ENCODE results near the gene KCNA5. TPM values are rescaled to one million over a fixed set of nuclear protein-coding genes. Genes with fewer than 3 reads are reported as not detected.

KCNA5 gene
- total and polyA plus RNA-seq, 2 experiments from 2014 or later, result 0.31 to 0.44 TPM

DNA sequence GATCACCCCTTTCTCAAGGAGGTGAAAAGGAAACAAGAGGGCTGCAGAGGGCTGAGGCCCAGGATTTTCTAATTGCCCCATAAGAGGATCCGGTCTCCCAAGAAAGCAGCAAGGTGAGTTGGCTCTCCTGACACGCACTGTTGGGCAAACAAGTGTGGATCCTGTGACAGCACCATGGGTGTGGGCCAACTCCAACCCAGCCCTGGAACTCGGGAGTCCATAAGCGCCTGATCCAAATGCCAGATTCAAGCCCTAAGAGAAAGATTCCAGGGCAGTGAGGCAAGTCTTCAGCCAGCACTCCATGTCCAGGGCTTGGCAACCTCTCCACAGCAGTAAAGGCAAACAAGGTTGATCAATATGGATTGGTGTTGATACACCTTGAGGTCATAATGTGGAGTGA lies 33.1 kb downstream of the KCNA5 start:
- H3K4me3 Mint-ChIP-seq, result no peak overlapping the region
- no peak overlapping the region for H3K27ac Mint-ChIP-seq
- H3K4me3 ChIP-seq, result no peak overlapping the region
- no peaks in the 10 kb centered on the region for H3K79me2 ChIP-seq (replicated peaks; ENCODE audit: insufficient read depth)
- H3K9me2 ChIP-seq (ENCODE audit: insufficient read depth), result no peaks in the 10 kb centered on the region
- H3K4me1 Mint-ChIP-seq, result peaks cover 19% of the 10 kb centered on the region
- TF ChIP-seq STAT1 (IDR thresholded peaks at IDR 0.05; ENCODE audit: unreplicated experiment) (no peak), POLR2AphosphoS5 (IDR thresholded peaks at IDR 0.05; ENCODE audit: low read depth) (no peak), NANOG (IDR thresholded peaks at IDR 0.05; ENCODE audit: borderline replicate concordance) (no peak), ZNF331 (CRISPR knock-in tag; IDR thresholded peaks at IDR 0.05; ENCODE audit: low read depth) (no peak), CREB1 (CRISPR knock-in tag; IDR thresholded peaks at IDR 0.05; ENCODE audit: low read depth) (no peak), EZH2 (IDR thresholded peaks at IDR 0.05; ENCODE audit: low read depth, unreplicated experiment) (no peak), EZH2phosphoT487 (IDR thresholded peaks at IDR 0.05; ENCODE audit: unreplicated experiment) (no peak), ZNF114 (CRISPR knock-in tag; IDR thresholded peaks at IDR 0.05) (no peak), JUNB (IDR thresholded peaks at IDR 0.05; ENCODE audit: unreplicated experiment) (no peak)
- TF ChIP-seq, protein P1, sequence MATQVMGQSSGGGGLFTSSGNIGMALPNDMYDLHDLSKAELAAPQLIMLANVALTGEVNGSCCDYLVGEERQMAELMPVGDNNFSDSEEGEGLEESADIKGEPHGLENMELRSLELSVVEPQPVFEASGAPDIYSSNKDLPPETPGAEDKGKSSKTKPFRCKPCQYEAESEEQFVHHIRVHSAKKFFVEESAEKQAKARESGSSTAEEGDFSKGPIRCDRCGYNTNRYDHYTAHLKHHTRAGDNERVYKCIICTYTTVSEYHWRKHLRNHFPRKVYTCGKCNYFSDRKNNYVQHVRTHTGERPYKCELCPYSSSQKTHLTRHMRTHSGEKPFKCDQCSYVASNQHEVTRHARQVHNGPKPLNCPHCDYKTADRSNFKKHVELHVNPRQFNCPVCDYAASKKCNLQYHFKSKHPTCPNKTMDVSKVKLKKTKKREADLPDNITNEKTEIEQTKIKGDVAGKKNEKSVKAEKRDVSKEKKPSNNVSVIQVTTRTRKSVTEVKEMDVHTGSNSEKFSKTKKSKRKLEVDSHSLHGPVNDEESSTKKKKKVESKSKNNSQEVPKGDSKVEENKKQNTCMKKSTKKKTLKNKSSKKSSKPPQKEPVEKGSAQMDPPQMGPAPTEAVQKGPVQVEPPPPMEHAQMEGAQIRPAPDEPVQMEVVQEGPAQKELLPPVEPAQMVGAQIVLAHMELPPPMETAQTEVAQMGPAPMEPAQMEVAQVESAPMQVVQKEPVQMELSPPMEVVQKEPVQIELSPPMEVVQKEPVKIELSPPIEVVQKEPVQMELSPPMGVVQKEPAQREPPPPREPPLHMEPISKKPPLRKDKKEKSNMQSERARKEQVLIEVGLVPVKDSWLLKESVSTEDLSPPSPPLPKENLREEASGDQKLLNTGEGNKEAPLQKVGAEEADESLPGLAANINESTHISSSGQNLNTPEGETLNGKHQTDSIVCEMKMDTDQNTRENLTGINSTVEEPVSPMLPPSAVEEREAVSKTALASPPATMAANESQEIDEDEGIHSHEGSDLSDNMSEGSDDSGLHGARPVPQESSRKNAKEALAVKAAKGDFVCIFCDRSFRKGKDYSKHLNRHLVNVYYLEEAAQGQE (IDR thresholded peaks at IDR 0.05; ENCODE audit: unreplicated experiment), result no peak
- TF ChIP-seq, protein P2, sequence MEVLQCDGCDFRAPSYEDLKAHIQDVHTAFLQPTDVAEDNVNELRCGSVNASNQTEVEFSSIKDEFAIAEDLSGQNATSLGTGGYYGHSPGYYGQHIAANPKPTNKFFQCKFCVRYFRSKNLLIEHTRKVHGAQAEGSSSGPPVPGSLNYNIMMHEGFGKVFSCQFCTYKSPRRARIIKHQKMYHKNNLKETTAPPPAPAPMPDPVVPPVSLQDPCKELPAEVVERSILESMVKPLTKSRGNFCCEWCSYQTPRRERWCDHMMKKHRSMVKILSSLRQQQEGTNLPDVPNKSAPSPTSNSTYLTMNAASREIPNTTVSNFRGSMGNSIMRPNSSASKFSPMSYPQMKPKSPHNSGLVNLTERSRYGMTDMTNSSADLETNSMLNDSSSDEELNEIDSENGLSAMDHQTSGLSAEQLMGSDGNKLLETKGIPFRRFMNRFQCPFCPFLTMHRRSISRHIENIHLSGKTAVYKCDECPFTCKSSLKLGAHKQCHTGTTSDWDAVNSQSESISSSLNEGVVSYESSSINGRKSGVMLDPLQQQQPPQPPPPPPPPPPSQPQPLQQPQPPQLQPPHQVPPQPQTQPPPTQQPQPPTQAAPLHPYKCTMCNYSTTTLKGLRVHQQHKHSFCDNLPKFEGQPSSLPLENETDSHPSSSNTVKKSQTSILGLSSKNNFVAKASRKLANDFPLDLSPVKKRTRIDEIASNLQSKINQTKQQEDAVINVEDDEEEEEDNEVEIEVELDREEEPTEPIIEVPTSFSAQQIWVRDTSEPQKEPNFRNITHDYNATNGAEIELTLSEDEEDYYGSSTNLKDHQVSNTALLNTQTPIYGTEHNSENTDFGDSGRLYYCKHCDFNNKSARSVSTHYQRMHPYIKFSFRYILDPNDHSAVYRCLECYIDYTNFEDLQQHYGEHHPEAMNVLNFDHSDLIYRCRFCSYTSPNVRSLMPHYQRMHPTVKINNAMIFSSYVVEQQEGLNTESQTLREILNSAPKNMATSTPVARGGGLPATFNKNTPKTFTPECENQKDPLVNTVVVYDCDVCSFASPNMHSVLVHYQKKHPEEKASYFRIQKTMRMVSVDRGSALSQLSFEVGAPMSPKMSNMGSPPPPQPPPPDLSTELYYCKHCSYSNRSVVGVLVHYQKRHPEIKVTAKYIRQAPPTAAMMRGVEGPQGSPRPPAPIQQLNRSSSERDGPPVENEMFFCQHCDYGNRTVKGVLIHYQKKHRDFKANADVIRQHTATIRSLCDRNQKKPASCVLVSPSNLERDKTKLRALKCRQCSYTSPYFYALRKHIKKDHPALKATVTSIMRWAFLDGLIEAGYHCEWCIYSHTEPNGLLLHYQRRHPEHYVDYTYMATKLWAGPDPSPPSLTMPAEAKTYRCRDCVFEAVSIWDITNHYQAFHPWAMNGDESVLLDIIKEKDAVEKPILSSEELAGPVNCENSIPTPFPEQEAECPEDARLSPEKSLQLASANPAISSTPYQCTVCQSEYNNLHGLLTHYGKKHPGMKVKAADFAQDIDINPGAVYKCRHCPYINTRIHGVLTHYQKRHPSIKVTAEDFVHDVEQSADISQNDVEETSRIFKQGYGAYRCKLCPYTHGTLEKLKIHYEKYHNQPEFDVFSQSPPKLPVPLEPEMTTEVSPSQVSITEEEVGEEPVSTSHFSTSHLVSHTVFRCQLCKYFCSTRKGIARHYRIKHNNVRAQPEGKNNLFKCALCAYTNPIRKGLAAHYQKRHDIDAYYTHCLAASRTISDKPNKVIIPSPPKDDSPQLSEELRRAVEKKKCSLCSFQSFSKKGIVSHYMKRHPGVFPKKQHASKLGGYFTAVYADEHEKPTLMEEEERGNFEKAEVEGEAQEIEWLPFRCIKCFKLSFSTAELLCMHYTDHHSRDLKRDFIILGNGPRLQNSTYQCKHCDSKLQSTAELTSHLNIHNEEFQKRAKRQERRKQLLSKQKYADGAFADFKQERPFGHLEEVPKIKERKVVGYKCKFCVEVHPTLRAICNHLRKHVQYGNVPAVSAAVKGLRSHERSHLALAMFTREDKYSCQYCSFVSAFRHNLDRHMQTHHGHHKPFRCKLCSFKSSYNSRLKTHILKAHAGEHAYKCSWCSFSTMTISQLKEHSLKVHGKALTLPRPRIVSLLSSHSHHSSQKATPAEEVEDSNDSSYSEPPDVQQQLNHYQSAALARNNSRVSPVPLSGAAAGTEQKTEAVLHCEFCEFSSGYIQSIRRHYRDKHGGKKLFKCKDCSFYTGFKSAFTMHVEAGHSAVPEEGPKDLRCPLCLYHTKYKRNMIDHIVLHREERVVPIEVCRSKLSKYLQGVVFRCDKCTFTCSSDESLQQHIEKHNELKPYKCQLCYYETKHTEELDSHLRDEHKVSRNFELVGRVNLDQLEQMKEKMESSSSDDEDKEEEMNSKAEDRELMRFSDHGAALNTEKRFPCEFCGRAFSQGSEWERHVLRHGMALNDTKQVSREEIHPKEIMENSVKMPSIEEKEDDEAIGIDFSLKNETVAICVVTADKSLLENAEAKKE (CRISPR knock-in tag; IDR thresholded peaks at IDR 0.05), result no peak
- TF ChIP-seq, protein P3, sequence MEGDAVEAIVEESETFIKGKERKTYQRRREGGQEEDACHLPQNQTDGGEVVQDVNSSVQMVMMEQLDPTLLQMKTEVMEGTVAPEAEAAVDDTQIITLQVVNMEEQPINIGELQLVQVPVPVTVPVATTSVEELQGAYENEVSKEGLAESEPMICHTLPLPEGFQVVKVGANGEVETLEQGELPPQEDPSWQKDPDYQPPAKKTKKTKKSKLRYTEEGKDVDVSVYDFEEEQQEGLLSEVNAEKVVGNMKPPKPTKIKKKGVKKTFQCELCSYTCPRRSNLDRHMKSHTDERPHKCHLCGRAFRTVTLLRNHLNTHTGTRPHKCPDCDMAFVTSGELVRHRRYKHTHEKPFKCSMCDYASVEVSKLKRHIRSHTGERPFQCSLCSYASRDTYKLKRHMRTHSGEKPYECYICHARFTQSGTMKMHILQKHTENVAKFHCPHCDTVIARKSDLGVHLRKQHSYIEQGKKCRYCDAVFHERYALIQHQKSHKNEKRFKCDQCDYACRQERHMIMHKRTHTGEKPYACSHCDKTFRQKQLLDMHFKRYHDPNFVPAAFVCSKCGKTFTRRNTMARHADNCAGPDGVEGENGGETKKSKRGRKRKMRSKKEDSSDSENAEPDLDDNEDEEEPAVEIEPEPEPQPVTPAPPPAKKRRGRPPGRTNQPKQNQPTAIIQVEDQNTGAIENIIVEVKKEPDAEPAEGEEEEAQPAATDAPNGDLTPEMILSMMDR (conservative IDR thresholded peaks at IDR 0.05; ENCODE audit: low read depth in 2 of 2), result no peak
- TF ChIP-seq, protein P4, sequence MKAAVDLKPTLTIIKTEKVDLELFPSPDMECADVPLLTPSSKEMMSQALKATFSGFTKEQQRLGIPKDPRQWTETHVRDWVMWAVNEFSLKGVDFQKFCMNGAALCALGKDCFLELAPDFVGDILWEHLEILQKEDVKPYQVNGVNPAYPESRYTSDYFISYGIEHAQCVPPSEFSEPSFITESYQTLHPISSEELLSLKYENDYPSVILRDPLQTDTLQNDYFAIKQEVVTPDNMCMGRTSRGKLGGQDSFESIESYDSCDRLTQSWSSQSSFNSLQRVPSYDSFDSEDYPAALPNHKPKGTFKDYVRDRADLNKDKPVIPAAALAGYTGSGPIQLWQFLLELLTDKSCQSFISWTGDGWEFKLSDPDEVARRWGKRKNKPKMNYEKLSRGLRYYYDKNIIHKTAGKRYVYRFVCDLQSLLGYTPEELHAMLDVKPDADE (IDR thresholded peaks at IDR 0.05), result no peak
- no peaks in the 10 kb centered on the region for H3K4me1 ChIP-seq (ENCODE audit: insufficient read depth)
- no peaks in the 10 kb centered on the region for H4K20me1 ChIP-seq (replicated peaks; ENCODE audit: insufficient read depth)
- peaks cover 4% of the 10 kb centered on the region for H3K27me3 Mint-ChIP-seq (ENCODE audit: insufficient read depth, low read depth, poor library complexity)
- H3K27me3 ChIP-seq (ENCODE audit: insufficient read depth), result no peaks in the 10 kb centered on the region
- no peak overlapping the region for H3K4me2 ChIP-seq
- H3F3A ChIP-seq (replicated peaks; ENCODE audit: low read depth), result no peaks in the 10 kb centered on the region
- no peak overlapping the region for H2AFZ ChIP-seq
- H3K36me3 ChIP-seq (ENCODE audit: insufficient read depth), result no peaks in the 10 kb centered on the region
- ATAC-seq (no peak), DNase-seq (ENCODE audit: low spot score) (no peak)
- no peak overlapping the region for H3K27ac ChIP-seq (ENCODE audit: low read depth)
- H3K9me3 Mint-ChIP-seq, result no peaks in the 10 kb centered on the region
- H3K36me3 Mint-ChIP-seq (ENCODE audit: low read depth), result no peaks in the 10 kb centered on the region

Measured in GM23338 (cell line).